GM12878 (cell line): ENCODE data around the gene ATXN1.

Experiments used
- CTCF ChIP-seq, 3 experiments: IDR thresholded peaks in 2 of 3; conservative IDR thresholded peaks in 1 of 3; 2 replicates each; pipeline ENCODE4 v1.5.1; 2011; ENCODE audit warnings: low read depth in 3 of 3, low read length in 3 of 3, mild to moderate bottlenecking in 3 of 3, control low read depth in 2 of 3, moderate library complexity in 2 of 3, inconsistent platforms in 1 of 3, mixed read lengths in 1 of 3; ENCODE audit not compliant: control insufficient read depth in 2 of 3, insufficient read depth in 1 of 3; ENCODE audit errors: extremely low read depth in 1 of 3
- E4F1 ChIP-seq: fragments of 450-650 bp; IDR thresholded peaks from 2 replicates; pipeline ENCODE4 v1.6.1; 2018; ENCODE audit warnings: borderline replicate concordance, mild to moderate bottlenecking; ENCODE audit not compliant: partially characterized antibody
- EP300 ChIP-seq, 2 experiments: fragments of 150-350 bp in 1 of 2; IDR thresholded peaks; 2 replicates each; pipeline ENCODE4 v1.6.1; 2011 to 2012; ENCODE audit warnings: low read depth in 2 of 2, low read length in 2 of 2, borderline replicate concordance in 1 of 2, improper control_type of control experiment in 1 of 2, inconsistent platforms in 1 of 2; ENCODE audit not compliant: control insufficient read depth in 1 of 2
- HDAC6 ChIP-seq: fragments of 200-600 bp; sonication (generic); IDR thresholded peaks from one replicate; pipeline ENCODE4 v1.8.0; 2017; ENCODE audit warnings: antibody characterized with exemption; ENCODE audit not compliant: unreplicated experiment
- MYC ChIP-seq: IDR thresholded peaks from 2 replicates; pipeline ENCODE4 v1.6.1; 2011; ENCODE audit warnings: mild to moderate bottlenecking, low read length, moderate library complexity, inconsistent platforms; ENCODE audit not compliant: insufficient read depth, insufficient replicate concordance, insufficient read length, severe bottlenecking
- NFYA ChIP-seq: IDR thresholded peaks from 2 replicates; pipeline ENCODE4 v1.6.1; 2011; ENCODE audit warnings: low read depth, mild to moderate bottlenecking, low read length, improper control_type of control experiment, borderline replicate concordance
- POLR2AphosphoS5 ChIP-seq: IDR thresholded peaks from 2 replicates; pipeline ENCODE4 v1.6.1; 2011; ENCODE audit warnings: mild to moderate bottlenecking, low read length, inconsistent platforms
- RAD21 ChIP-seq: IDR thresholded peaks from 2 replicates; pipeline ENCODE4 v1.6.1; 2011; ENCODE audit warnings: mild to moderate bottlenecking, low read depth, low read length, moderate library complexity; ENCODE audit not compliant: insufficient read depth
- RFX5 ChIP-seq: IDR thresholded peaks from 2 replicates; pipeline ENCODE4 v1.6.1; 2011; ENCODE audit warnings: low read depth, low read length, improper control_type of control experiment
- ZNF274 ChIP-seq: IDR thresholded peaks from one replicate; pipeline ENCODE4 v1.8.0; 2011; ENCODE audit not compliant: insufficient read length, insufficient read depth
- TF ChIP-seq, protein P1 (sequence below): IDR thresholded peaks from 2 replicates; pipeline ENCODE4 v1.6.1; 2012; ENCODE audit warnings: low read length, inconsistent platforms
- TF ChIP-seq, protein P2 (sequence below): IDR thresholded peaks from 2 replicates; pipeline ENCODE4 v1.6.1; 2011; ENCODE audit warnings: low read depth, mild to moderate bottlenecking, low read length, moderate library complexity, borderline replicate concordance; ENCODE audit errors: extremely low read depth

- TF ChIP-seq, protein P1, sequence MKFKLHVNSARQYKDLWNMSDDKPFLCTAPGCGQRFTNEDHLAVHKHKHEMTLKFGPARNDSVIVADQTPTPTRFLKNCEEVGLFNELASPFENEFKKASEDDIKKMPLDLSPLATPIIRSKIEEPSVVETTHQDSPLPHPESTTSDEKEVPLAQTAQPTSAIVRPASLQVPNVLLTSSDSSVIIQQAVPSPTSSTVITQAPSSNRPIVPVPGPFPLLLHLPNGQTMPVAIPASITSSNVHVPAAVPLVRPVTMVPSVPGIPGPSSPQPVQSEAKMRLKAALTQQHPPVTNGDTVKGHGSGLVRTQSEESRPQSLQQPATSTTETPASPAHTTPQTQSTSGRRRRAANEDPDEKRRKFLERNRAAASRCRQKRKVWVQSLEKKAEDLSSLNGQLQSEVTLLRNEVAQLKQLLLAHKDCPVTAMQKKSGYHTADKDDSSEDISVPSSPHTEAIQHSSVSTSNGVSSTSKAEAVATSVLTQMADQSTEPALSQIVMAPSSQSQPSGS, result no peak
- TF ChIP-seq E4F1, result no peak
- no peak for TF ChIP-seq ZNF274
- TF ChIP-seq CTCF (IDR thresholded peaks at IDR 0.05 in 2 of 3, conservative IDR thresholded peaks at IDR 0.05 in 1 of 3; ENCODE audit: control insufficient read depth in 2 of 3, extremely low read depth in 1 of 3, insufficient read depth in 1 of 3, low read depth in 3 of 3, low read length in 3 of 3), result no peak
- no peak for TF ChIP-seq EP300 (IDR thresholded peaks at IDR 0.05; ENCODE audit: borderline replicate concordance in 1 of 2, control insufficient read depth in 1 of 2, low read depth in 2 of 2, low read length in 2 of 2)
- no peak for TF ChIP-seq RFX5
- peak; percentile 32; the same call in 1 of the 2 replicates for TF ChIP-seq POLR2AphosphoS5
- no peak for TF ChIP-seq RAD21
- TF ChIP-seq, protein P2, sequence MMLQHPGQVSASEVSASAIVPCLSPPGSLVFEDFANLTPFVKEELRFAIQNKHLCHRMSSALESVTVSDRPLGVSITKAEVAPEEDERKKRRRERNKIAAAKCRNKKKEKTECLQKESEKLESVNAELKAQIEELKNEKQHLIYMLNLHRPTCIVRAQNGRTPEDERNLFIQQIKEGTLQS, result no peak
- no peak for TF ChIP-seq HDAC6
- TF ChIP-seq NFYA, result no peak
- TF ChIP-seq MYC, result no peak
Measured at GRCh38 chr6:16421462-16421960, 339.7 kb downstream of the ATXN1 start.
